T-cell (primary cell): ENCODE measurements around the gene PIK3R5. TPM values are rescaled to one million over a fixed set of nuclear protein-coding genes. Genes with fewer than 3 reads are reported as not detected.
A peak's percentile ranks its signal among the peaks of the same experiment; 100 is the strongest.

Experiments
- ATAC-seq, 4 experiments: fragments of 200-7000 bp in 3 of 4; fragments of 150-1000 bp in 1 of 4; cut with Tn5 transposase; replicated peaks in 1 of 4; 1 replicate in 3 of 4; 2 replicates in 1 of 4; pipeline ENCODE4 v1.10.0; 2021; ENCODE audit warnings: moderate library complexity in 3 of 4, mild to moderate bottlenecking in 2 of 4, moderate number of reproducible peaks in 1 of 4
- CTCF ChIA-PET, 2 donors: fragments of 300-600 bp; sonication (Branson Sonifier 250); formaldehyde crosslinking; loops; one replicate each; lab custom pipeline; 2022; ENCODE audit warnings: antibody characterized with exemption in 2 of 2; lab: Charles Lee
- POLR2A ChIA-PET, 2 donors: fragments of 300-600 bp; sonication (Branson Sonifier 250); formaldehyde crosslinking; loops; one replicate each; lab custom pipeline; 2022; ENCODE audit warnings: antibody characterized with exemption in 2 of 2; lab: Charles Lee
- DNase-seq, 35 experiments: peaks; one replicate each; pipeline versions ENCODE4 v3.0.0 to v3.0.0-alpha.2; 2013 to 2023
- H3K27ac ChIP-seq: one replicate; pipeline ENCODE4 v1.5.1; 2013; ENCODE audit warnings: low read length
- H3K27me3 ChIP-seq, 2 experiments: replicated peaks in 1 of 2; 1 replicate in 1 of 2; 2 replicates in 1 of 2; pipeline versions ENCODE4 v1.6.1 to v1.7.0; 2013; ENCODE audit warnings: low read length in 1 of 2, mixed read lengths in 1 of 2; ENCODE audit not compliant: control insufficient read depth in 2 of 2, insufficient read depth in 2 of 2; ENCODE audit errors: extremely low read depth in 1 of 2
- H3K36me3 ChIP-seq, 2 donors: 1 replicate in 1 of 2; 2 replicates in 1 of 2; pipeline versions ENCODE4 v1.6.1 to v1.7.0; 2013; ENCODE audit warnings: low read length in 1 of 2; ENCODE audit not compliant: control insufficient read depth in 2 of 2, insufficient read depth in 1 of 2; ENCODE audit errors: extremely low read depth in 1 of 2
- H3K4me1 ChIP-seq, 2 experiments: 1 replicate in 1 of 2; 2 replicates in 1 of 2; pipeline versions ENCODE4 v1.6.1 to v1.7.0; 2013; ENCODE audit warnings: low read length in 2 of 2, mixed read lengths in 1 of 2; ENCODE audit not compliant: insufficient read depth in 2 of 2, control insufficient read depth in 1 of 2; ENCODE audit errors: extremely low read depth in 1 of 2
- H3K4me3 ChIP-seq, 2 donors: 1 replicate in 1 of 2; 2 replicates in 1 of 2; pipeline versions ENCODE4 v1.5.1 to v1.7.0; 2013; ENCODE audit warnings: mild to moderate bottlenecking in 2 of 2, low read length in 1 of 2, moderate library complexity in 1 of 2; ENCODE audit not compliant: control insufficient read depth in 1 of 2; ENCODE audit errors: extremely low read depth in 1 of 2
- H3K9me3 ChIP-seq: 2 replicates; pipeline ENCODE4 v1.7.0; 2013
- H3K27ac Mint-ChIP-seq, 2 donors: one replicate each; pipeline ENCODE4 v1.8.0; 2020 to 2021; ENCODE audit warnings: mild to moderate bottlenecking in 2 of 2, mixed read lengths in 2 of 2
- H3K27me3 Mint-ChIP-seq, 2 donors: one replicate each; pipeline ENCODE4 v1.8.0; 2021 to 2022; ENCODE audit warnings: mixed read lengths in 2 of 2
- H3K36me3 Mint-ChIP-seq: one replicate; pipeline ENCODE4 v1.8.0; 2021; ENCODE audit warnings: mixed read lengths
- H3K4me1 Mint-ChIP-seq, 3 donors: one replicate each; pipeline ENCODE4 v1.8.0; 2020 to 2022; ENCODE audit warnings: mixed read lengths in 3 of 3, mild to moderate bottlenecking in 1 of 3
- H3K4me3 Mint-ChIP-seq, 3 donors: one replicate each; pipeline ENCODE4 v1.8.0; 2020 to 2022; ENCODE audit warnings: mild to moderate bottlenecking in 3 of 3, mixed read lengths in 3 of 3, moderate library complexity in 3 of 3
- H3K9me3 Mint-ChIP-seq, 3 donors: one replicate each; pipeline ENCODE4 v1.8.0; 2020 to 2022; ENCODE audit warnings: mixed read lengths in 3 of 3
- WGBS: methylation state at CpG from one replicate; pipeline ENCODE4 v1.1.5; 2013; ENCODE audit warnings: missing lambda C conversion rate; ENCODE audit not compliant: insufficient coverage; 5-methylcytosine and 5-hydroxymethylcytosine counted together
- total RNA-seq, 35 experiments: library from RNA in 6 of 35; stranded (reverse) in 6 of 35; fragments of 120-200 nt in 1 of 35; gene quantifications; one replicate each; pipeline versions ENCODE4 v1.2.1 to v1.2.4 and lab custom pipeline; 2013 to 2026

Gene PIK3R5
- total RNA-seq, 5 donors from 2014 or later (not counting 1 experiment from before 2014, with no cell fraction given), result 118 to 210 (median 151) TPM

- ChIA-PET CTCF (interaction anchor here (0.6 to 2.0 kb wide), 7 partner anchors 9 to 98 kb away, joined by 3 to 10 read pairs (median 3); partner anchors contain the start of gene PIK3R5 (in 1 of the 2)), POLR2A (interaction anchor here (0.5 to 1.9 kb wide), 3 partner anchors 12 to 54 kb away, joined by 3 to 13 read pairs (median 12); no protein-coding TSS in a partner anchor)
- peaks cover 70 to 83% (median 74%) of the 10 kb centered on the region in 3 donors for H3K4me1 Mint-ChIP-seq
- peak in 1 of 35 experiments; percentile 5 for DNase-seq
- peak overlapping the region in 1 of 3 donors; percentile 62 for H3K4me3 Mint-ChIP-seq
- peaks cover 66 to 71% of the 10 kb centered on the region in 2 experiments for H3K4me1 ChIP-seq
- peak overlapping the region; percentile 71 to 92 for H3K27ac Mint-ChIP-seq
- 40% methylated on average over 1 of the region's 6 CpGs for WGBS
- ATAC-seq, result no peak
- no peak overlapping the region for H3K4me3 ChIP-seq
- H3K9me3 ChIP-seq, result no peaks in the 10 kb centered on the region
- no peaks in the 10 kb centered on the region for H3K27me3 Mint-ChIP-seq
- H3K36me3 Mint-ChIP-seq, result peaks cover 79% of the 10 kb centered on the region
- no peaks in the 10 kb centered on the region for H3K27me3 ChIP-seq
- H3K9me3 Mint-ChIP-seq, result no peaks in the 10 kb centered on the region
- peak overlapping the region; percentile 93 for H3K27ac ChIP-seq
- peaks cover 16 to 71% of the 10 kb centered on the region in 2 donors for H3K36me3 ChIP-seq
Measured at GRCh38 chr17:8900207-8900606, 65.3 kb downstream of the PIK3R5 start.

GRCh38 chr17:8898636-8899035 is 66.9 kb downstream of the PIK3R5 start:
- Histone ChIP-seq H3K9me3 (no peaks in the 10 kb centered on the region), H3K4me1 (peaks cover 70 to 76% of the 10 kb centered on the region in 2 experiments), H3K27ac (peak overlapping the region; percentile 63), H3K27me3 (no peaks in the 10 kb centered on the region), H3K36me3 (peaks cover 7 to 66% of the 10 kb centered on the region in 2 donors), H3K4me3 (peak overlapping the region in 1 of 2 donors; percentile 17)
- ChIA-PET CTCF (interaction anchor here (0.6 to 2.0 kb wide), 6 partner anchors 43 to 1075 kb away, joined by 3 to 10 read pairs (median 6); partner anchors contain the start of gene PIK3R5 (in 1 of the 2)), POLR2A (interaction anchor here (0.6 to 1.9 kb wide), 2 partner anchors 55 to 66 kb away, joined by 4 to 12 read pairs; no protein-coding TSS in a partner anchor)
- DNase-seq (no peak), ATAC-seq (no peak)
- H3K4me3 Mint-ChIP-seq, result peak overlapping the region; percentile 55 to 62 (median 56)
- peaks cover 68% of the 10 kb centered on the region for H3K36me3 Mint-ChIP-seq
- H3K27me3 Mint-ChIP-seq, result no peaks in the 10 kb centered on the region
- no peaks in the 10 kb centered on the region for H3K9me3 Mint-ChIP-seq
- peaks cover 76 to 83% (median 77%) of the 10 kb centered on the region in 3 donors for H3K4me1 Mint-ChIP-seq
- 87% methylated on average over 3 of the region's 6 CpGs for WGBS
- peak overlapping the region; percentile 90 to 92 for H3K27ac Mint-ChIP-seq

- ATAC-seq (no peak), DNase-seq (peak in 1 of 35 experiments; percentile 2)
- ChIA-PET POLR2A (interaction anchor here in 1 of 2 donors (0.6 kb wide), 1 partner anchor 1409 kb away, joined by 3 read pairs; no protein-coding TSS in a partner anchor), CTCF (interaction anchor here in 1 of 2 donors (1.4 to 1.9 kb wide), 2 partner anchors 44 to 68 kb away, joined by 6 read pairs; partner anchors contain the start of gene PIK3R5)
- Histone ChIP-seq H3K36me3 (peaks cover 7 to 71% of the 10 kb centered on the region in 2 donors), H3K27ac (peak overlapping the region; percentile 63), H3K27me3 (no peaks in the 10 kb centered on the region), H3K9me3 (no peaks in the 10 kb centered on the region), H3K4me1 (peaks cover 70 to 76% of the 10 kb centered on the region in 2 experiments), H3K4me3 (peak overlapping the region in 1 of 2 donors; percentile 17)
- WGBS, result 83% methylated on average over 2 of the region's 2 CpGs
- peak overlapping the region; percentile 42 to 62 for H3K27ac Mint-ChIP-seq
- H3K4me1 Mint-ChIP-seq, result peaks cover 77 to 83% (median 77%) of the 10 kb centered on the region in 3 donors
- no peaks in the 10 kb centered on the region for H3K27me3 Mint-ChIP-seq
- H3K36me3 Mint-ChIP-seq, result peaks cover 68% of the 10 kb centered on the region
- no peaks in the 10 kb centered on the region for H3K9me3 Mint-ChIP-seq
- H3K4me3 Mint-ChIP-seq, result peak overlapping the region in 2 of 3 donors; percentile 8 to 62
Measured at GRCh38 chr17:8898126-8898525, 67.4 kb downstream of the PIK3R5 start.

- no peak overlapping the region for H3K27ac ChIP-seq
- peaks cover 75 to 81% (median 77%) of the 10 kb centered on the region in 3 donors for H3K4me1 Mint-ChIP-seq
- 100% methylated on average over 5 of the region's 12 CpGs for WGBS
- CTCF ChIA-PET, result no interaction called here
- peak overlapping the region; percentile 80 to 82 for H3K27ac Mint-ChIP-seq
- POLR2A ChIA-PET, result no interaction called here
- no peaks in the 10 kb centered on the region for H3K27me3 ChIP-seq
- H3K36me3 Mint-ChIP-seq, result peaks cover 74% of the 10 kb centered on the region
- H3K36me3 ChIP-seq, result peaks cover 4 to 77% of the 10 kb centered on the region in 2 donors
- H3K27me3 Mint-ChIP-seq, result no peaks in the 10 kb centered on the region
- no peak for ATAC-seq
- peak overlapping the region in 1 of 3 donors; percentile 62 for H3K4me3 Mint-ChIP-seq
- peaks cover 69 to 78% of the 10 kb centered on the region in 2 experiments for H3K4me1 ChIP-seq
- DNase-seq, result peak in 1 of 35 experiments; percentile 5
- no peaks in the 10 kb centered on the region for H3K9me3 Mint-ChIP-seq
- H3K9me3 ChIP-seq, result no peaks in the 10 kb centered on the region
- no peak overlapping the region for H3K4me3 ChIP-seq
Measured at GRCh38 chr17:8896641-8897635, 68.6 kb downstream of the PIK3R5 start.

GRCh38 chr17:8896087-8896486 is 69.4 kb downstream of the PIK3R5 start:
- WGBS, result 100% methylated on average over 1 of the region's 3 CpGs
- no peaks in the 10 kb centered on the region for H3K9me3 ChIP-seq
- H3K27me3 ChIP-seq, result no peaks in the 10 kb centered on the region
- peaks cover 4 to 76% of the 10 kb centered on the region in 2 donors for H3K36me3 ChIP-seq
- H3K27ac ChIP-seq, result no peak overlapping the region
- H3K27ac Mint-ChIP-seq, result peak overlapping the region in 1 of 2 donors; percentile 82
- H3K9me3 Mint-ChIP-seq, result no peaks in the 10 kb centered on the region
- no peaks in the 10 kb centered on the region for H3K27me3 Mint-ChIP-seq
- DNase-seq (no peak), ATAC-seq (no peak)
- peaks cover 66 to 73% (median 68%) of the 10 kb centered on the region in 3 donors for H3K4me1 Mint-ChIP-seq
- ChIA-PET POLR2A (interaction anchor here in 1 of 2 donors (1.0 kb wide), 1 partner anchor 70 kb away, joined by 3 read pairs; the partner anchor contains the start of gene PIK3R5), CTCF (interaction anchor here in 1 of 2 donors (1.1 to 1.7 kb wide), 3 partner anchors 8 to 111 kb away, joined by 3 to 4 read pairs (median 4); no protein-coding TSS in a partner anchor)
- peak overlapping the region in 1 of 3 donors; percentile 62 for H3K4me3 Mint-ChIP-seq
- peaks cover 67% of the 10 kb centered on the region for H3K36me3 Mint-ChIP-seq
- H3K4me1 ChIP-seq, result peaks cover 60 to 75% of the 10 kb centered on the region in 2 experiments
- H3K4me3 ChIP-seq, result no peak overlapping the region
